GM19467 (cell line): Measurements from ENCODE around the gene DAND5.
"Not testable (repeated sequence)": the region's sequence is repeated elsewhere in the genome, so short reads cannot be mapped to it uniquely, and the experiment has no call there.

Experiments
- ATAC-seq: cut with Tn5 transposase; IDR thresholded peaks from one replicate; pipeline ENCODE4 v1.9.1; 2021; ENCODE audit warnings: mild to moderate bottlenecking, moderate library complexity; ENCODE audit not compliant: unreplicated experiment

Gene DAND5

DNA sequence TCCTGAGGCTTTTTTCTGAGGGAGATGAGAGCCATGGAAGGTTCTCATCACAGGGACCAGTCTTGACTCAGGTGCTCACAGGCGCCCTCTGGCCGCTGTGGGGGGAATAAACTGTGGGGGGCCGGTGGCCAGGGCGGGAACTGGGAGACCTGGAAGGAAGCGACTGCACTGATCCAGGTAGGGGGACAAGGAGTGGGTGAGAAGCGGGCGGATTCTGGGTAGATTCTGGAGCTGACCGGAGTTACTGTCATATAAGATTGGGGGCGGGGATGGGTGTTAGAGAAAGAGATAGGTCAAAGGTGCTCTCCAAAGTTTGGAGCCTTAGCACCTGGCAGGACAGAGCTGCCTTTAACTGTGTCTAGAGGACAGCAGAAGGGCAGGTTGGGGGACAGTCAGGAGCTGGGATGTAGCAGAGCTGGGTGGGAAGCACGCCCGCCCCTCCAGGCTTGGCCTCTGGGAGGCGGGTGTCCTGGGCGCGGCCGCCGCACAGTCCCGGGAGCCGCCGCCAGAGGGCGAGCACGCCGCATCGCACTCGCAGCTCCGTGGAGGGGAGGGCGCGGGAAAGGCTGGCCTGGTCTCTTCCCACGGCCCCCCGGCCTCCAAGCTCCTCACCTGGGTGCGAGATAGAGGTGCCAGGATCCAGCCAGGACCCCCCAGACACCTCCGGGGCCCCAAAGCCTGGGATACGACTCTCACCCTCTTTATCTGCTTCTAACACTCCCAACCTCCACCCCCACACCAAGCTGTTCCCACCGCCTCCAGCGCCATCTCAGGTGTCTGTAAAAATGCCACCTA is 4.2 kb upstream of the DAND5 start:
- ATAC-seq = peak; percentile 61

DNA sequence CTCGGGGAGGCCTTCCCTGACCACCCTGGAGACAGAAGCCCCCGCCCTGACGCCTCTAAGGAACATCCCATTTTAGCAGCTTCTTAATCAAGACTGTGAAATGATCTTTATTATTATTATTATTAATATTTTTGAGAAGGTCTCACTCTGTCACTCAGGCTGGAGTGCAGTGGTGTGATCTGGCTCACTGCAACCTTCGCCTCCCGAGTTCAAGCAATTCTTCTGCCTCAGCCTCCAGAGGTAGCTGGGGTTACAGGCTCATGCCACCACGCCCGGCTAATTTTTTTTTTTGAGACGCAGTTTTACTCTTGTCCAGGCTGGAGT is 3.6 kb upstream of the DAND5 start:
- no peak for ATAC-seq

DNA sequence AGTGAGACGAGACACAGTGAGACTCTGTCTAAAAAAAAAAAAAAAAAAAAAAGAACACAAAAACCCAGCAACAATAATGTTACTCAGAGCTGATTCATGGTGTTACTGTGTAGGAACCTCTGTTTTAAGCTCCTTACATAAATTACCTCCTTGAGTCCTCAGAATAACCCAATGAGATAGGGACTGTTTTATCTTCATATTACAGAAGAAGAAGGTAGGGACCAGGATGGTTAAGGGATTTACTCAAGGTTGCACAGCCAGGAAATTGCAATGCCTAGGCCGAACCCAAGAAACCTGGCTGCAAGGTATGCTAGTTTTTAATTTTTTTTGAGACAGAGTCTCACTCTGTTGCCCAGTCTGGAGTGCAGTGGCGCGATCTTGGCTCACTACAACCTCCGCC is 1.5 kb upstream of the DAND5 start:
- ATAC-seq = no peak

DNA sequence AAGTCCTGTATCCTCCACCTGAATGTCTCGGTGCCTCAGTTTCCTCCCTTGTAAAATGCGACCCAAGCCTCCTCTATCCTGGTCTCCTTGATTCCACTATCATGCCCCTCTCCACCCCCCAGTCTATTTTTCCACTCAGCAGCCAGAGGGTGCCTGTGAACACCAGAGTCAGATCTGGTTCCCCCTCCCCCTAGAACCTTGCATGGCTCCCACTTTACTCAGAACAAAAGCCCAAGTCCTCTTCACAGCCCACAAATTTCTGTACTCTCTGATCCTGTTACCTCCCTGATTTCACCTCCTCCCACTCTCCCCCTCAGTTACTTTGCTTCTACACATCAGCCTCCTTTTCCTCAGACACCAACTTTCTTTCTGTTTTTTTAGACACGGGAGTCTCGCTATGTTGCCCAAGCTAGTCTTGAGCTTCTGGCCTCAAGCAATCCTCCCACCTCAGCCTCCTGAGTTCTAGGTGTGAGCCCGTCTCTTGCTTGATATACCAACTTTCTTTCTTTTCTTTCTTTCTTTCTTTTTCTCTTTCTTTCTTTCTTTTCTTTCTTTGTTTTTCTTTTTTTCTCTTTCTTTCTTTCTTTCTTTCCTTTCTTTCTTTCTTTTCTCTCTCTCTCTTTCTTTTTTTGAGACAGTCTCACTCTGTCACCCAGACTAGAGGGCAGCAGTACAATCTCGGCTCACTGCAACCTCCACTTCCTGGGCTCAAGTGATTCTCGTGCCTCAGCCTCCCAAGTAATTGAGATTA is 869 bp downstream of the DAND5 start:
- no peak for ATAC-seq

DNA sequence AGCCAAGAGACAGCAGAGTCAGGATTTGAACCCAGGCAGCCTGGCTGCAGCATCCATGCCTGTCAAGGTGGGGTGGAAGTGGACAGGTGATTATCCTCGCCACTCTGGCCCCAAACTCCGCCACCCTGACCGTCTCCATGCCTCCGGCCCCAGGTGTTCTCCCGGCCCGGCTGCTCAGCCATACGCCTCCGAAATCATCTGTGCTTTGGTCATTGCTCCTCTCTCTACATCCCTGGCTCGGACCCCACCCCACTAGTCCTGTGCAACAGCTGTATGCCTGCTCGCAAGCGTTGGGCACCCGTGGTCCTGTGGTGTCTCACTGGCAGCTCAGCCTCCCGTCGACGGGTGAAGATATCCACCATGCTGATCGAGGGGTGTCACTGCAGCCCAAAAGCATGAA is 3.9 kb downstream of the DAND5 start:
- no peak for ATAC-seq

DNA sequence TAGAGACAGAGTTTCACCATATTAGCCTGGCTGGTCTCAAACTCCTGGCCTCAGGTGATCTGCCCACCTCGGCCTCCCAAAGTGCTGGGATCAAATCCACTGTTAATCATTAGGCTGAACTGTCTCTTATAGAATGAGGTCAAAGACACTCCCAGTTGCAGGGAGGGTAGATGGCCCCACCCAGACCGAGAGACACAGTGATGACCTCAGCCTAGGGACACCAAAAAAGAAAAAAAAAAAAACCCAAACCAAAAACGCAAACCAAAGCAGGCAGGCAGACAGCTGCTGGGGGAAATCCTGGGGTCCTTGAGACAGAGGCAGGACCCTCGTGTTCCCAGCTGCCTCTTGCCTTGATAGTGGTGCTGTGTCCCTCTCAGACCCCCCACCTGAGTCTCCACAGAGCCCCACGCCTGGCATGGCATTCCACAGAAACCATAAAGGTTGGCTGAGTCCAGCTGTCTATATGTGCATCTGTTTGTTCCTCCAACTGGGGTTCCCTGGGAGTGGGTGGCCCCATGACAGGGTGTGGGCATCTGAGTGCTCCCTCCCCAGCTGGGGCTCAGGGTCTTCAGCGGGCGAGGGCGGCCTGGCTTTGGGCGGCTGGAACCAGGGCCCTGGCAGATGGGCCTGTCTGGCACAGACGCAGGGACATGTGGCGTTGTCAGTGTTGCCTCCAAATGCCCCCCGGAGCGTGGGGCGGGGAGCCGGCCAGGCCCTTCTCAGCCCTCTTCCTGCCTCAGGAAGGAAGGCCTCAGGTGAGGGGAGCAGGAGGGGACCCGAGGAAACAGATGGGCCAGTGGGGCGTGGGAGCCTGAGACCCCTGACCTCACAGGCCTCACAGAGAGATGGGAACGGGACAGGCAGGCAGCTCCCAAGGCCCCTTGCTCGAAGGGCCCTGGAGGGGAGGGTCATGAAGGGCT is 5.2 kb downstream of the DAND5 start:
- ATAC-seq = no peak

DNA sequence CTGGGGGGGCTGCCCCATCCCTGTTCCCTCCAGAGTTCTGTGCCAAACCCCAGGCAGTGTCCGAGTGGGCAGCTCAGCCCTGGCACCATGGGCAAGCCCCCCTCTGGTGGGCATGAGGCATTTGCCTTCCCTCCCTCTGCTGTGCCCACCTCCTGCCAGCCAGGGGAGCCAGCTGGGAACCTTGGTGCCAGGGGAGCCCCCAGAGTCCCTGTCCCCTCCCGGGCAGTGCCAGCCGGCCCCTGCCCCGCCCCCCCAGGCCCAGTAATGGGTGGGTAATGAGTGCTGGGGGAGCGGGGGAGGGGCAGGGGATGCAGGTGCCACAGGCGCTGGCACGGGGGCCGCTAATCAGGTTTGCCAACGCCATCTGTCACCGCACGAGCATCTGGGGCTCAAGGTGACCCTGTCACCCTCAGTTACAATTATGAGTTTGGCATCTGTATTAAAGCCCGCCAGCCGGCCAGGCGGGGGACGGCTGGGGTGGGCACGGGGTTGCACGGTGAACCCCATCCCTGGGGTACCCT is 5.9 kb downstream of the DAND5 start:
- no peak for ATAC-seq

DNA sequence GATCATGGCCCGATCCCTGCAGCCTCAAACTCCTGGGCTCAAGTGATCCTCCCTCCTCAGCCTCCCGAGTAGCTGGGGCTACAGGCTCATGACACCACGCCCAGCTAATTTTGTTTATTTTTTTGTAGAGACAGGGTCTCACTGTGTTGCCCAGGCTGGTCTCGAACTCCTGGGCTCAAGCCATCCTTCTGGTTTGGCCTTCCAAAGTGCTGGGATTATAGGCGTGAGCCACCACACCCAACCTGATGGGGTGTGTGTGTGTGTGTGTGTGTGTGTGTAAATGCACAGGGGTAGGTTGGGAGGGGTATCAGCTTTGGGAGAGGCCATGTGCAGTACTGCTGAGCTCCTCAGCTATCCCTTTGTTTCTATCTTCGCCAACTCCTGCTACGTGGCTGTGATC is 6.7 kb downstream of the DAND5 start:
- ATAC-seq = not testable (repeated sequence)

DNA sequence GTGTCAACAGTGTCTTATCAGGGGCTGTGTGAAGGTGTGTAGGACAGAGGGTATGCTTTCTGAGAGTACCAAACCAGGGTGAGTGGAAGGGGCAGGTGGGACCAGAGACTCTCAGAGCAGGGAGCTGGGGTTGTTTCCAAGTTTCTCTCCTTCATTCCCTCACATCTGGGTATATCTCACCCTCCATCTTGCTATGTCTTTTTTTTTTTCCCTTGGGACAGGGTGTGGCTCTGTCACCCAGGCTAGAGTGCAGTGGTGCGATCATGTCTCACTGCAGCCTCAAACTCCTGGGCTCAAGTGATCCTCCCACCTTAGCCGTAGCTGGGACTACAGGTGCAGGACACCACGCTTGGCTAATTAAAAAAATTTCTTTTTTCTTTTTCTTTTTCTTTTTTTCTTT is 10.6 kb downstream of the DAND5 start:
- no peak for ATAC-seq

DNA sequence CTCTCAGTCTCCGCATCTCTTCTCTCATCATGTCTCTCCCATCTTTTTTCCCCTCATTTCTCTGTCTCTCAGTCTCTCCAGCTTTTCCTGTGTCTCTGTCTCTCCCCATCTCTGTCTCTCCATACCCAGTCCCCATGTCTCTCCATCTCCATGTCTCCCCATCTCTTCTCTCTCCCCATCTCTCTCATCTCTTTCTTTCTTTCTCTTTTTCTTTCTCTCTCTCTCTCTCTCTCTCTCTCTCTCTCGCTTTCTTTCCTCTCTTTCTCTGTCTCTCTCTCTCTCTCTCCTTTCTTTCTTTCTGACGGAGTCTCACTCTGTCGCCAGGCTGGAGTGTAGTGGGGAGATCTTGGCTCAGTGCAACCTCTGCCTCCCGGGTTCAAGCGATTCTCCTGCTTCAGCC is 13.3 kb downstream of the DAND5 start:
- no peak for ATAC-seq

DNA sequence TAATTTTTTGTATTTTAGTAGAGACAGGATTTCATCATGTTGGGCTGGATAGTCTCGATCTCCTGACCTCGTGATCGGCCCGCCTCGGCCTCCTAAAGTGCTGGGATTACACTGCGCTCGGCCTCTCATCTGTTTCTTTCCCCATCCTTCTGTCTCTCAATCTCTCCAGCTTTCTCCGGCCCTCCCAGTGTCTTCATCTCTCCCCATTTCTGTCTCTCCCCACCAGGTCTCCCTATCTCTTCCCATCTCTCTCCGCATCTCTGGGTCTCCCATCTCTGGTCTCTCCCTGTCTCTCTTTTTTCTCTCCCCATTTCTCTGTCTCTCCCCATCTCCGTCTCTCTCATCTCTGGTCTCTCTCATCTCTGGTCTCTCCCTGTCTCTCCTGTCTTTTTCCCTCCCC is 13.7 kb downstream of the DAND5 start:
- ATAC-seq = no peak

DNA sequence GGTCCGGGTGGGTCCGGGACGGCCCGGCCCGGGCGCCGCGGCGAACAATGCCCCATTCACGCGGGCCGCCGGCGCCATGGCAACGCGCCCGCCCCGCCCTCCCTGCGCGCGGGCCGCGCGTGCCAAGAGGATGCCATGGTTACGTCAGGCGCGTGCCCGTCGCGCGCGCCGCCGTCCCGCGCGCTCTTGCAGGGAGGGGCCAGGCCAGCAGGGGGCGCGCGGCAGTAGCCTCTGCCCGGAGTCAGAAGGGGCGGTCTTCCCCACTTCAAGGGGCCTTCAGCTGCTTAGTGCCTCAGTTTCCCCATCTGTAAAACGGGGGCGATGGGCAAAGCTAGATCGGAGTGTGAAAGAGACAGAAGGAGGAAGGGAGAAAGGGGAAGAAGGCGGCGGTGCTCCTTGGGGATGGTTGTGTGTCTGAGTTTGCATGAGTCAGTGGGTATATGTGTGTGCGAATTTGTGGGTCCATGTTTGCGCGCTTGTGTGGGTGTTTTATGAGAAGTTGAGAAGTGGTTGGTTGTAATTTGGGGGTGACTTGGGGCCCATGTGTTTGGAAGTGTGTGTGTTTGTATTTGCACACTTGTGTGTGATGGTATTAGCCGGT is 14.3 kb downstream of the DAND5 start:
- no peak for ATAC-seq

DNA sequence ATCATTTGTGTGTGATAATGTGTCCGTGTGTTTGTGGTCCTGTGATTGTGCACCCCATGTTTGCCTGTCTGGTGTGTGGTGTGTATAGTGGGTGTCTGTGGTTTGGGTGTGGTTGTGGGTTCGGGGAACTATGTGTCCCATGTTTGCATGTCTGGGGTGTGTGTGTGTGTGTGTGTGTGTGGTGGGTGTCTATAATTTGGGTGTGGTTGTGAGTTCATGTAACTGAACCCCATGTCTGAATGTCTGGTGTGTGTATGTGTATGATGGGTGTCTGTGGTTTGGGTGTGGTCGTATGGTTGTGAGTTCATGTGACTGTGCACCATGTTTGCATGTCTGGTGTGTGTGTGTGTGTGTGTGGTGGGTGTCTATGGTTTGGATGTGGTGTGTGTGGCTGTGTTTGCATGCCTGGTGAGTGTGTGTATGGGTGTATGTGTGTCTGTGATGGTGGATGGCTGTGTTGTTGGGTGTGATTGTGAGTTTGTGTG is 14.8 kb downstream of the DAND5 start:
- no peak for ATAC-seq

DNA sequence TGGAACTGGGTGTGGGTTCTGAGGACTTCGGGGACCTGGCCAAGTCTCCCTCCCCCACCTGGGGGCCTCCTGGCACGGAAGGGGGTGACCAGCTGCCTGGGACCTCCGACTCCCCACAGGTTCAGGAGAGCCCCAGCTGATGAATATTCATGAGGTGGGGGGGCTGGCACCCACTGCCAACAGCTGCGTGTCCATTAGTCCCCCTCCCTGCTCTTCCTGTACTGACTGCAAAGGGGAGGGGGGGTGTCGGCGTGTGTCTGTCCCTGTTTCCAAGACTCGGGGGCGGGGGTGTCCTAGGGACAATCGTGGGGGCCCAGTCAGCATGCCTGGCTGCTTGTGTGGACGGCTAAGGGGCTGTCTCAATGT is 15.3 kb downstream of the DAND5 start:
- ATAC-seq = no peak

DNA sequence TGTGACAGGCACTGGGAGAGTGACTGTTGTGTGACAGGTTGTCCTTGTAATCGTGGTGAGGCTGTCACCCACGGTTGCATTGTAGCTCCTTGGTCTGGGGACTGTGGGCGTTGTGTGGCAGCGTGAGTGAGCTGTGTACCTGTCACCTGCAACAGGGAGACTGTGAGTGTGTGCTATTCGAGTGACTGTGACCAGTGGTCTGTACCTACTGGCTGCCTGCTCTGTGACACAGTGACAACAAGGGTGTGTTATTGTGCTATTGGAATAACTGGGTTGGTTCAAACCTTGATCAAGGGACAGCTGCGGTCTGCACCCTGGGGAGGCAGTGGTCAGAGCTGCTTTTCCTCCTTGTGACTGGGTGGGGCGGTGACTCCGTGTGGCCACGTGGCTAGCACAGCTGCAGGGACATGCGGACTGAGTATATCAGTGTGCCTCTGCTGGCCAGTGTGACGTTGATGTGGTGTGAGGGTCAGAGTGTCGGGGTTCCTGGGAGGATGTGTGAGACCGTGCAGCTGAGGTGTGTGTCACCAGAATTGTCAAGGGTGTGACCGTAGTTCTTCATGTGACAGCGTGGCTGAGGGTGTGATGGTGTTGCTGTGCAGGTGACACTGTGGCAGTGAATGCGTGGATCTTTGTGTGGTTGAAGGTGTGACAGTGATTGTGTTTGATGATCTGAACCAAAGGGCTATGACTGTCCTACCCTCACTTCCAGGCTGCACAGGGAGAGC is 15.8 kb downstream of the DAND5 start:
- ATAC-seq = no peak

DNA sequence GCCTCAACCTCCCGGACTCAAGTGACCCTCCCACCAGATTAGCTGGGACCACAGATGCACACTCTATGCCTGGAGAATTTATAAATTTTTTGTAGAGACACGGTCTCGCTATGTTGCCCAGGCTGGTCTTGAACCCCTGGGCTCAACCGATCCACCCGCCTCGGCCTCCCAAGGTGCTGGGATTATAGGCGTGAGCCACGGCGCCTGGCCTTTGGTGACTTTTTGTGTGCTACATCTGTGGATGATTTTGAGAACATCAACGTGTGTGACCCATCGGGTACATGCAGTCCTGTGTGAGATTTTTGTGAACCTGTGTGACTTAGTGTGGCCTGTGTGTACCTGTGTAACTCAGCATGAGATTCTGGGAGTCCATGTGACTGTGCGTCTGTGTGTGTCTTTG is 17.4 kb downstream of the DAND5 start:
- ATAC-seq = no peak

DNA sequence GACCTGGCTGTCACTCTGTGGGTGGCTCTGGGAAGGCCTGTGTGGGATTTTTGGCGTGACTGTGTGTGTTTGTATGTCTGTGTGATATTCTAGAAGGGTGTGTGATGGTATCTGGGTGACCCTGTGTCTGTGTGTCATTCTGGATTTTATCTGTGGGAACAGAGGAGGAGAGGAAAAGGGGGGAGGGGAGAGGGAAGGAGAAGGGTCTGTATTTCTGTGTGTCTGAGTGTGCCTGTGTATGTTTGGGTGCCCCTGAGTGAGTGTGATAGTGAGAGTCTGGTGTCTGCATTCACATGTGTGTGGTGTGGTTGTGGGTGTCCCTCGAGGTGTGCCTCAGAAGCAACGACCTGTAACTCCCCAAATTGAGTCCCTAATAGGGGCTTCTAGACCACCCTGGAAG is 17.8 kb downstream of the DAND5 start:
- no peak for ATAC-seq

DNA sequence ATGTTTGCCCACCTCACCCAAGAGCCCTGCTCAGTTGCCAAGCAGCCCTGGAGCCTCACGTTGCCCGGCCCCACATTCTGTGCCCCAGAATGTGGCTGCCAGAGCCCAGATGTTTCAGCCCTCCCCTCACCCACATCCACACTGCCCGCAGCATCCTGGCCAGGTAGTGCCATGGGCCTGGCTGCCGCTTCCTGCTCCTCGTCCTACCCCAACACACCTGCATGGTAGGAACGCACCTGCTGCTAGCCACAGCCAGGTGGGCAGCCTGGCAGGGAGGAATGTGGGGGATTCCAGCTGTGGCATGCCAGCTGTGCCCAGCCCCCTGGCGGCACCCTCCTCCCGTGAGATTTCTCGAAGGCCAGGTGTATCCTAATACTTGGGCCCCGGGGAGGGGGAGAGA is 18.4 kb downstream of the DAND5 start:
- ATAC-seq = no peak

DNA sequence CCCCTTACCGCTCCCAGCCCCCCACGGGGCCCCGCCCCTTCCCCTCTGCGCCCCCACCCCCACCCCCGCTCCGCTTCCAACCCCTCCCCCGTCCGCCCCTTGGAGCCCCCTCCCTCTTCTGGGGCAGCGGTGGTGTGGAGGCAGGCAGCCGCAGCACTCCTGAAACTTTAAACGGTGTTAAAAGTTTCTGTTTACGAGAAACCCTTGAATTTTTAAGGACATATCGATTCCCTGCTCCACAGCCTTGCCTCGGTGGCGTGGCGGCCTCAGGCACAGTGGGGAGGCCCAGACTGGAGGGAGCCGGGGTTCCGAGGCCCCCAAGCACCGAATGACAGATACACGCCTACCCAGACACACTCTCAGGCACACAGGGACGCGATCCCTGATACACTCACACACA is 21.1 kb downstream of the DAND5 start:
- no peak for ATAC-seq

DNA sequence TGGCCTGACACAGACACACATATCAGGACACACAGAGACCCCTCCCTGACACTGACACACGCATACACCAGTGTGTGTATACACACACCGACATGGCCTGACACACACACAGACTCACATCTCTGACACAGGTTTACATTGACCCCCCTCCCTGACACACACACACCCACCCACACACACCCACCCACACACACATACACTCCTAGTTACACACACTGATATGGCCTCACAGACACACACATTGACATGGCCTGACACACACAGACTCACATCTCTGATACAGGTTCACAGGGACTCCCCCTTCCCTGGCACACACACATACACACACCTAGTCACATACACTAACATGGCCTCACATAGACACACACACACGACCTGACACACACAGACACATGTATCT is 21.5 kb downstream of the DAND5 start:
- no peak for ATAC-seq
